Upper lobe of left lung (tissue), 6 donors: ENCODE data around the gene GLP1R. TPM values are rescaled to one million over a fixed set of nuclear protein-coding genes. Genes with fewer than 3 reads are reported as not detected.

Source experiments
- ATAC-seq, 2 donors: fragments of 200-7000 bp; cut with Tn5 transposase; one replicate each; pipeline ENCODE4 v1.9.1; 2022; ENCODE audit warnings: mild to moderate bottlenecking in 2 of 2, moderate library complexity in 2 of 2; ENCODE audit not compliant: low FRiP score in 2 of 2
- DNase-seq, 2 donors: peaks; one replicate each; pipeline ENCODE4 v3.0.0-alpha.2; 2019 to 2020
- H3K27ac ChIP-seq, 4 donors: fragments of 200-600 bp; sonication (generic); one replicate each; pipeline ENCODE4 v1.5.1; 2016 to 2019
- H3K27me3 ChIP-seq, 4 donors: fragments of 200-600 bp; sonication (generic); one replicate each; pipeline ENCODE4 v1.5.1; 2017 to 2019
- H3K36me3 ChIP-seq, 4 donors: fragments of 200-600 bp; sonication (generic); one replicate each; pipeline ENCODE4 v1.5.1; 2016 to 2019
- H3K4me1 ChIP-seq, 4 donors: fragments of 200-600 bp; sonication (generic); one replicate each; pipeline ENCODE4 v1.5.1; 2018 to 2019
- H3K4me3 ChIP-seq, 4 donors: fragments of 200-600 bp; sonication (generic); one replicate each; pipeline ENCODE4 v1.5.1; 2017 to 2019; ENCODE audit warnings: mild to moderate bottlenecking in 2 of 4, moderate library complexity in 1 of 4
- H3K9me3 ChIP-seq, 4 donors: fragments of 200-600 bp; sonication (generic); one replicate each; pipeline ENCODE4 v1.5.1; 2018 to 2019
- CTCF ChIP-seq, 6 experiments: fragments of 450-650 bp in 4 of 6; fragments of 200-600 bp in 2 of 6; sonication (generic) in 2 of 6; IDR thresholded peaks; one replicate each; pipeline ENCODE4 v1.5.1; 2016 to 2019; ENCODE audit warnings: antibody characterized with exemption in 6 of 6
- EP300 ChIP-seq, 4 donors: sonication (generic); formaldehyde crosslinking; IDR thresholded peaks; one replicate each; pipeline ENCODE4 v1.5.1; 2017; ENCODE audit warnings: antibody characterized with exemption in 4 of 4, control low read depth in 2 of 4
- POLR2A ChIP-seq, 4 donors: fragments of 450-650 bp; IDR thresholded peaks; one replicate each; pipeline ENCODE4 v1.5.1; 2016 to 2017; ENCODE audit warnings: antibody characterized with exemption in 4 of 4, mild to moderate bottlenecking in 2 of 4
- POLR2AphosphoS5 ChIP-seq, 2 donors: sonication (generic); formaldehyde crosslinking; IDR thresholded peaks; one replicate each; pipeline ENCODE4 v1.5.1; 2017; ENCODE audit warnings: antibody characterized with exemption in 2 of 2
- WGBS, 2 donors: methylation state at CpG; one replicate each; pipeline ENCODE4 v1.1.5; 2017 to 2018; 5-methylcytosine and 5-hydroxymethylcytosine counted together
- total RNA-seq, 6 donors: library from RNA; depleted of rRNA in 4 of 6; stranded (reverse); fragments of >200 nt in 4 of 6; gene quantifications; one replicate each; pipeline versions ENCODE4 v1.1.0 to v1.2.1, GENCODE V29; 2016 to 2021
- donor health status: DM: no; HTN: no; CAD: no; lungs with moderate emphysema.
- donor health status: DM: no; HTN: yes; CAD: no; lungs with severe emphysema.

The GLP1R gene
- total RNA-seq, 6 donors from 2014 or later: 0.09 to 0.24 TPM; not detected in 4

- TF ChIP-seq POLR2A (IDR thresholded peaks at IDR 0.05): no peak
- Histone ChIP-seq H3K27me3 (no peaks in the 10 kb centered on the region), H3K4me1 (no peaks in the 10 kb centered on the region), H3K27ac (no peak overlapping the region), H3K36me3 (no peaks in the 10 kb centered on the region), H3K4me3 (no peak overlapping the region), H3K9me3 (no peaks in the 10 kb centered on the region)
- no peak for DNase-seq
- WGBS, 2 donors: 81% methylated on average over 2 of the region's 2 CpGs; no CpG with 5 or more reads in 1 of the 2 donors
- ATAC-seq: no peak
These were observed 34.7 kb downstream of the GLP1R start for GRCh38 chr6:39083231-39083634.

- ATAC-seq (no peak), DNase-seq (no peak)
- Histone ChIP-seq H3K27ac (no peak overlapping the region), H3K27me3 (no peaks in the 10 kb centered on the region), H3K36me3 (no peaks in the 10 kb centered on the region), H3K4me3 (no peak overlapping the region), H3K9me3 (no peaks in the 10 kb centered on the region), H3K4me1 (peaks cover 0 to 3% (median 2%) of the 10 kb centered on the region in 4 donors)
- WGBS, 2 donors: 68 to 87% methylated on average over 4 to 7 of the region's 7 CpGs
- TF ChIP-seq POLR2AphosphoS5 (IDR thresholded peaks at IDR 0.05) (no peak), CTCF (IDR thresholded peaks at IDR 0.05) (no peak), EP300 (IDR thresholded peaks at IDR 0.05) (no peak), POLR2A (IDR thresholded peaks at IDR 0.05) (no peak)
These were observed 35.9 kb downstream of the GLP1R start for GRCh38 chr6:39084506-39084905.

- no peak overlapping the region for H3K27ac ChIP-seq
- no peak overlapping the region for H3K4me3 ChIP-seq
- TF ChIP-seq EP300 (IDR thresholded peaks at IDR 0.05) (no peak), POLR2AphosphoS5 (IDR thresholded peaks at IDR 0.05) (no peak), CTCF (IDR thresholded peaks at IDR 0.05) (no peak), POLR2A (IDR thresholded peaks at IDR 0.05) (no peak)
- DNase-seq (no peak), ATAC-seq (no peak)
- 73 to 74% methylated on average over 5 of the region's 5 CpGs for WGBS, 2 donors
- H3K36me3 ChIP-seq: no peaks in the 10 kb centered on the region
- H3K27me3 ChIP-seq: no peaks in the 10 kb centered on the region
- H3K9me3 ChIP-seq: no peaks in the 10 kb centered on the region
- peaks cover 0 to 3% (median 2%) of the 10 kb centered on the region in 4 donors for H3K4me1 ChIP-seq
These were observed 36.7 kb downstream of the GLP1R start for GRCh38 chr6:39085129-39085797.

GRCh38 chr6:39086294-39086693 lies 37.7 kb downstream of the GLP1R start:
- Histone ChIP-seq H3K36me3 (no peaks in the 10 kb centered on the region), H3K4me1 (peaks cover 0 to 3% (median 2%) of the 10 kb centered on the region in 4 donors), H3K4me3 (no peak overlapping the region), H3K27ac (no peak overlapping the region), H3K27me3 (no peaks in the 10 kb centered on the region), H3K9me3 (no peaks in the 10 kb centered on the region)
- 74 to 84% methylated on average over 7 of the region's 7 CpGs for WGBS, 2 donors
- TF ChIP-seq POLR2A (IDR thresholded peaks at IDR 0.05) (no peak), POLR2AphosphoS5 (IDR thresholded peaks at IDR 0.05) (no peak), CTCF (IDR thresholded peaks at IDR 0.05) (no peak), EP300 (IDR thresholded peaks at IDR 0.05) (no peak)
- DNase-seq (no peak), ATAC-seq (no peak)

GRCh38 chr6:39086711-39087110 lies 38.1 kb downstream of the GLP1R start:
- TF ChIP-seq CTCF (IDR thresholded peaks at IDR 0.05) (no peak), POLR2AphosphoS5 (IDR thresholded peaks at IDR 0.05) (no peak)
- H3K4me1 ChIP-seq: peaks cover 0 to 3% (median 2%) of the 10 kb centered on the region in 4 donors
- no peaks in the 10 kb centered on the region for H3K27me3 ChIP-seq
- no peak overlapping the region for H3K4me3 ChIP-seq
- 68 to 77% methylated on average over 4 to 6 of the region's 6 CpGs for WGBS, 2 donors
- DNase-seq: no peak
- no peaks in the 10 kb centered on the region for H3K9me3 ChIP-seq
- H3K27ac ChIP-seq: no peak overlapping the region
- no peak for ATAC-seq
- H3K36me3 ChIP-seq: no peaks in the 10 kb centered on the region
